ENCODE measurements around the gene PEAK1.

Gene PEAK1

DNA sequence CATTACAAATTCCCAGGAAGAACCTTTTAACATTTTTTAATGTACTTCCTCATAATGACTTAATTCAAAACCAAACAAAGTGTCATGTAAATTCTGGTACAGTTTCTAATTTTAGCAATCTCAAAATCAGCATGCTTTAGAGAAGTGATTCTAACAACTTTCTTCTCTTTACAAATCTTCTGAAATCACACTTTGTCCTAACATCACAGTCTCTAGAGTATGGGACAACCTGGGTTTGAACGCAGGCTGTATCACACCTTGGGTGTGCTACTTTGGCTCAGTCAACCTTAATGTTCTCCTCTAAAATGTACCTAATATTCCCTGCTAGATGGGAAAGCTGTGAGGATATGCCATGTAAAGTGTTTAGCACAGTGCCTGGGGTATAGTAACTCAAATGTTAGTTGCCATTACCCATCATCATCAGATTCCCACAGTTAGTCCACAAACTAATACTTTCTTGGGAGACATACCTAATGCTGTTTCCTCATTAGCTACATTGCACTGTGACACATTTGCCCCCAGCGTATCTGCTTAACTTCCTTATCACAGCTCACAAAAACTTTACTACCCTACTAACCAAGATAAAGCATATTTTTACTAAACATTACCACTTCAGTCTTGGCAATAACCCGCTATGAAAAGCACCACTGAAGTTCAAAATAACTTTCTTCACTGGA lies 352.1 kb downstream of the PEAK1 start:
- Mint-ChIP-seq H3K9me3 (no peaks in the 10 kb centered on the region), H3K36me3 (ENCODE audit: low read depth) (no peaks in the 10 kb centered on the region), H3K27ac (no peak overlapping the region), H3K4me1 (ENCODE audit: low read depth) (peaks cover 19% of the 10 kb centered on the region), H3K4me3 (no peak overlapping the region), H3K27me3 (ENCODE audit: low read depth) (peaks cover 7% of the 10 kb centered on the region)

DNA sequence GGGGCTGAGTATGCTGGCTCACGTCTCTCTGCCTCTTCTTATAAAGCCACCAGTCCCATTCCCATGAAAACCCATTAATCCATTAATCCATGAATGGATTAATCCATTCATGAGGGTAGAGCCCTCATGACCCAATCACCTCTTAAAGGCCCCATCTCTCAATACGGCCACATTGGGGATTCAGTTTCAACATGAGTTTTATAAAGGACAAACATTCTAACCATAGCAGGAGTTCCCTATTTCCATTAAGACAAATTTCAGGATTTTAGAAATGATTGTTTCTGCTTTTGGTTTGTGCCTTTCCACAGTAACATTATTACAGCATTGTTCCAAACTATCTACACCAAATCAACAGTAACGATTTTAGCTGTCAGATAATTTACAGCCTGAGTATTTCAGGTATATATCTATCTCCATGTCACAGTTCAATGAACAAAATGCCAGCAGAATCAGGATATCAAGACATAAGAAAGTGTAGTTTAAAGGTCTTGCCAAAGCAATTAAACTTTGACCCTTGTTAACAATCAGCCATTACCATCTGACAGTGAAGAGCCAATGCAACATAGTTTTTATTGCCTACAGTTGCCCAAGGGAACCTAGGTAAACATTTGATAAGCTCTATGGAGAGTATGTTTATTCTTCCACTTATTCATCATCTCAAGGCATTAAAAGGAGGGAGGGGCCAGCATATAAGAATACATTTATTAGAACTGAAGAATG lies 352.8 kb downstream of the PEAK1 start:
- Mint-ChIP-seq H3K27ac (no peak overlapping the region), H3K9me3 (no peaks in the 10 kb centered on the region), H3K36me3 (ENCODE audit: low read depth) (no peaks in the 10 kb centered on the region), H3K4me1 (ENCODE audit: low read depth) (peaks cover 19% of the 10 kb centered on the region), H3K27me3 (ENCODE audit: low read depth) (peaks cover 7% of the 10 kb centered on the region), H3K4me3 (no peak overlapping the region)

DNA sequence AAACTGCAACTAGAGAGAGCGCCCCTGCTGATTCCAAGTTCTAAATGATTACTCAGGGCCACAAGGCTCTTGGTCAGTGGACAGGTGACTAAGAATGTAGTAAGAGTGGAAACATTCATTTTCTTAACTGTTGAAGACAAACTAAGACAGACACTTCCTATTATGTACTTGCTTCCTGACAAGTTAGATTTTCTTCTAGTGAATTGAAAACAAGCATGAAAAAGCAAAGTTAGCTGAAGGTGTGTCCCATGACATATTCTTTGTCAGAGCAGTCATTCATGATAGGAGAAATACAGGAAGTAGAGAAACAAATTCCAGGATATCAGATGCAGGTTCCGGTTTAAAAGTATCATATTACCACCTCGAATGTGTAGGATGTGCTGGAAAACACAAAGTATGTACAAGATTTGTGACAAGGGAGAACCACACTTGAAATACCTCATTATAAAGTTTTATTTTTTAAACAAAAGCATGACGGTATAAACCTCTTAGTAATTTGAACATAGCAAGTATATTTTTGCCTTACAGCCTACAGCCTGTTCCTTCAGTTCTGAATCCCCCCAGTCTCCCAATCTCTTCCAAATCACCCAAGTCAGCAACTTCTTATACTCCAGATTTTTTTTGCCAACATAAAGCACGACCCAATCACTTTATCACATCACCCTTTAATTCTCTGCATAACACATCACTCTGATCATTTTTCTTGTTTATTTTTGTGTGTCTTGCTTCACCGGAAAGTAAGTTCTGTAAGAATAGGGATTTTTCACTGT lies 355.2 kb downstream of the PEAK1 start:
- no peak overlapping the region for H3K4me3 Mint-ChIP-seq
- no peak overlapping the region for H3K27ac Mint-ChIP-seq
- no peaks in the 10 kb centered on the region for H3K9me3 Mint-ChIP-seq
- peaks cover 4% of the 10 kb centered on the region for H3K27me3 Mint-ChIP-seq (ENCODE audit: low read depth)
- H3K36me3 Mint-ChIP-seq (ENCODE audit: low read depth): no peaks in the 10 kb centered on the region
- H3K4me1 Mint-ChIP-seq (ENCODE audit: low read depth): peaks cover 15% of the 10 kb centered on the region

DNA sequence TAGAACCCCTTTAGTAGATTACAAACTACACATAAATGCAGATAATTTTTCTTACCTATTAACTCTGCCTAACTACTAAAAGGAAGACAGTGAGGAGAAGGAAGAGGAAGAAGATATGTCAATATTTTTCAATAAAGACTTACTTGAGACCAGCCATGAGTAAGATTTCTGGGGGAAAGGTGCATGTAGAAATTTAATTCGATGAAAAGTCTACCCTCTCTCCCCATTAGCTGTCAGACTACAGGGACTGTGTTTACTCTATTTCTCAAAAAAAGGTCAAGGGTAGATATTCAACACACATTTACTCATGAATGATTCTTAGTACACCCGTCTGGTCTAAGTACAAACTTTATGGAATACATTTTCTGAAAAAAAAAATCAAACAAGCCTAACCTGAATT lies 355.8 kb downstream of the PEAK1 start:
- Mint-ChIP-seq H3K4me3 (no peak overlapping the region), H3K36me3 (ENCODE audit: low read depth) (no peaks in the 10 kb centered on the region), H3K27ac (no peak overlapping the region), H3K4me1 (ENCODE audit: low read depth) (peaks cover 15% of the 10 kb centered on the region), H3K27me3 (ENCODE audit: low read depth) (no peaks in the 10 kb centered on the region), H3K9me3 (no peaks in the 10 kb centered on the region)

DNA sequence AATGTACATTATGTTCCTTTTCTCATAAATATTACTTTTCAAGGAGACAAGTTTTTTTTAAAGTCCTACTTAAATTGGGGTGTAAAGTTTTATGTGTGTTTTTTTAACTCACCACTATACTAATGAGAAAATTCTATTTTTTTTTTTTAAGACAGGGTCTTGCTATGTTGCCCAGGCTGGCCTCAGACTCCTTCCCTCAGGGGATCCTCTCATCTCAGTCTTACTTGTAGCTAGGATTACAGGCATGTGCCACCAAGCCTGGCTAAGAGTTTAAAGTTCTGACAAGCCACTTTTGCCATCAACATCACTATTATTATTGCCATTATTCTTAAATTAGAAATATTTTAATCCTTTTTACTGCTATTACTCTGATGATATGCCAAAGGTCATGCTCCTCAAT lies 356.7 kb downstream of the PEAK1 start:
- no peak overlapping the region for H3K27ac Mint-ChIP-seq
- H3K4me1 Mint-ChIP-seq (ENCODE audit: low read depth): peaks cover 15% of the 10 kb centered on the region
- no peaks in the 10 kb centered on the region for H3K9me3 Mint-ChIP-seq
- no peaks in the 10 kb centered on the region for H3K36me3 Mint-ChIP-seq (ENCODE audit: low read depth)
- no peak overlapping the region for H3K4me3 Mint-ChIP-seq
- no peaks in the 10 kb centered on the region for H3K27me3 Mint-ChIP-seq (ENCODE audit: low read depth)

DNA sequence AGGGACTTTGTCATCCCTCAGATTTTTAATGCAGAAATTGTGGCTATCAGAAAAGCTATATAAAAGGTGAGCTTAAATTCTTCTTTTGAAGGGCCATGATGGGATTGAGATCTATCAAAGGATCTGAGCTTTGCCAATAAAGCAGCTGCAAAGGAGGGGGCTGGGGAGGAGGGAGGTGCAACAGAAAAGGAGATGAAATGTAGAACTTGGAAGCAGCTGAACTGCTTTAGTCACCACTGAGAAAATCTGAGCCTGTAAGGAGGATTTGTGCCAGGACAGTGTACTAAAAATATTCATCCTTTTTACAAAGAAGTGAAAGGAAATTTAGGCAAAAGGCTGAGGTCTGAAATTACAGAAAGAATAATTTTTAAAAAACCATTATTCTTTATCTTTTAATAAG lies 359.4 kb downstream of the PEAK1 start:
- no peaks in the 10 kb centered on the region for H3K27me3 Mint-ChIP-seq (ENCODE audit: low read depth)
- H3K4me1 Mint-ChIP-seq (ENCODE audit: low read depth): peaks cover 12% of the 10 kb centered on the region
- H3K27ac Mint-ChIP-seq: no peak overlapping the region
- peaks cover 2% of the 10 kb centered on the region for H3K36me3 Mint-ChIP-seq (ENCODE audit: low read depth)
- no peaks in the 10 kb centered on the region for H3K9me3 Mint-ChIP-seq
- H3K4me3 Mint-ChIP-seq: no peak overlapping the region

DNA sequence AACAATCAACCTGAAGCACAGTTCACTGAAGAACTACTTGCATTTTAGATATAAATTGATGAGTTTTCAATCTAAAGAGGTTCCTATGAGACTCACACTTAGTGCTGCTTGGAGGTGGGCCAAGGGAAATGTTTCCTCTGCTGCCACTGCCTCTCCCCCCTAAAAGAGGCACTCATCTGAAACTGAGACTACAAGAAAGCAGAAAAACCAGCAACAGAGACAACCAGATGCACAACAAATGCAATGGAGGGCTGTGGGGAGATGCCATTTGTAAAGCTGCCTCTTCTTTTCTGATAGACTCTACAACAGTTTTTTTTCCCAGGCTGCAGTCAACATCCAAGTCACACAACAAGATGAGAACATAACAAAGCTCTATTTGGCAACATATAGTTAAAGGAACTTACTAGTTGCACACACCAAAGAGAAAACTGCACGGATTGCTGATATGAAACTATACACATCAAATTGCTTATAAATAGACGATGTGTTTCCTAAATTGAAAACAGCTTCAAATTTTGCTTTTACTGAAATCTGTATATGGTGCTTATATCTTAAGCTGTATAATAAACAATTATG lies 360.0 kb downstream of the PEAK1 start:
- H3K36me3 Mint-ChIP-seq (ENCODE audit: low read depth): peaks cover 2% of the 10 kb centered on the region
- no peak overlapping the region for H3K4me3 Mint-ChIP-seq
- H3K9me3 Mint-ChIP-seq: no peaks in the 10 kb centered on the region
- H3K4me1 Mint-ChIP-seq (ENCODE audit: low read depth): peaks cover 12% of the 10 kb centered on the region
- H3K27ac Mint-ChIP-seq: no peak overlapping the region
- H3K27me3 Mint-ChIP-seq (ENCODE audit: low read depth): no peaks in the 10 kb centered on the region

DNA sequence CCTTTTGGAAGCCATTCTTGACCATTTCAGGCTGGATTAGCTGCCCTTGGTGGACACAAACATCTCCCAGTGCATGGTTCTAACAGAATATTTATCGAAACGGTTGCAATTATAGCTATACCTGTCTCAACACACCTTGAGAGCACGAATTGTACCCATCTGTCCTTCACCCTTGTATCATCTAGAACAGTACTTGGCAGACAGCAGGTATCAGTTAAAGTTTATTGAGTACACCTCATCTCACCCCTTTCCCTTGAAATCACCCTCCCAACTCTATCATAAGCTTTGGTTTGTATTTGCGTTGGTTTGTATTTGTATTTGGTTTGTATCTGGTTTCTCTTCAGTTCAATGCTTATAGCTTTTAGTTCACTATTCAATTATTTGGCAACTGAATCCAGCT lies 361.4 kb downstream of the PEAK1 start:
- no peaks in the 10 kb centered on the region for H3K27me3 Mint-ChIP-seq (ENCODE audit: low read depth)
- H3K4me3 Mint-ChIP-seq: no peak overlapping the region
- no peaks in the 10 kb centered on the region for H3K9me3 Mint-ChIP-seq
- peaks cover 15% of the 10 kb centered on the region for H3K4me1 Mint-ChIP-seq (ENCODE audit: low read depth)
- no peak overlapping the region for H3K27ac Mint-ChIP-seq
- H3K36me3 Mint-ChIP-seq (ENCODE audit: low read depth): peaks cover 7% of the 10 kb centered on the region

DNA sequence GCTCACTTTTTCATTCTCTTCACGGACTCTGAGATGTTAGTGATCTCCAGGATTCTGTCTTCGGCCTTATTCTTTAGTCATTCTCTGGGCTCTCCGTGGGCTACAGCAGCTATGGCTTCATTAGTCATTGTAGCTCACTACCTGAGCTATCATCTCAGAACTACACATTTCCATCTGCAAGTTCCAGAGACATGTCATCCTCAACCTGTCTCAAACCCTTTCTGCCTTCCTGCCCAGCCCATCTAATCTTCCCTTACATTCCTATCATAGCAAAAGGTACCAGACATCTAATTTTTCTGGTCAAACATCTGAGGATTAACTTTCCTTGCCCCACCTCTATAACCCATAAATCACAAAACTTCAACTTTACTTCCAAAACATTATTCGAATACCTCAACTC lies 362.2 kb downstream of the PEAK1 start:
- Mint-ChIP-seq H3K36me3 (ENCODE audit: low read depth) (peaks cover 7% of the 10 kb centered on the region), H3K27me3 (ENCODE audit: low read depth) (no peaks in the 10 kb centered on the region), H3K9me3 (no peaks in the 10 kb centered on the region), H3K4me1 (ENCODE audit: low read depth) (peaks cover 15% of the 10 kb centered on the region), H3K4me3 (no peak overlapping the region), H3K27ac (no peak overlapping the region)

DNA sequence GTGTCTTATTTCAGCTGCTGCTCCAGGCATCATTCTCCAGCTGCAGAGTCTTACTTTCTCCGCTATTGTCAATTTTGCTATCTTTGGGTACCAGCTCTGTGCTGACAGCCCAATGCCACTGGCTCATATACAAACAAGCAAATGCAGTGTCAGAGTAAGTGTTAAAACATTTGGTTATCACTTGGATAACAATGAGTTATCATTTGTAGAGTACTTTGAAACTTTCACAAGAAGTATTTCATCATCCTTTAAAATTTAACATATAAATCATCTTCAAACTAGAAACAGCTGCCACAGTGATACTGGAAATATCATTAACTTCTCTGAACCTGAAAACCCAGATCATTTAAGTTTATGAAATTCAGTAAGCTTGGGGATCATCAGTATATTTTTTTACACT lies 362.8 kb downstream of the PEAK1 start:
- Mint-ChIP-seq H3K4me3 (no peak overlapping the region), H3K27ac (no peak overlapping the region), H3K4me1 (ENCODE audit: low read depth) (peaks cover 15% of the 10 kb centered on the region), H3K36me3 (ENCODE audit: low read depth) (peaks cover 8% of the 10 kb centered on the region), H3K9me3 (no peaks in the 10 kb centered on the region), H3K27me3 (ENCODE audit: low read depth) (no peaks in the 10 kb centered on the region)

DNA sequence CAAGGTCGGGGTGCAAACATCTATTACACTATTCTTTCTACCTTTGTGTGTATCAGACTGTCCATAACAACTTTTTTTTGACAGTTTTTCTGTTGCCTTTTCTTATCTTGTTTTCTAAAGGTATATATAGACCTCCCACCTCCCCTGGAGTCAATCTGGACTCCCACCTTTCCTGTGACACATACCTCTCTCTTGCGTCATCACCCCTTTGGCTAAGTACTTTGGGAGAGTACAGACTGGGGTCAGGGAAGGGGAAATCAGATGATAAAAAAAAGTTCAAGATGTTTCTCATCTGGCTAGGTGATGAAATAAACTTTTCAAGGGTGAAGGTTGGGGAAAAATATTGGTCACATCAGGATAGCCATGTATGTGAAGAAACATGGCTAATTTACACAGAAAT lies 366.2 kb downstream of the PEAK1 start:
- no peaks in the 10 kb centered on the region for H3K27me3 Mint-ChIP-seq (ENCODE audit: low read depth)
- H3K4me1 Mint-ChIP-seq (ENCODE audit: low read depth): peaks cover 6% of the 10 kb centered on the region
- H3K27ac Mint-ChIP-seq: no peak overlapping the region
- peaks cover 20% of the 10 kb centered on the region for H3K36me3 Mint-ChIP-seq (ENCODE audit: low read depth)
- no peaks in the 10 kb centered on the region for H3K9me3 Mint-ChIP-seq
- no peak overlapping the region for H3K4me3 Mint-ChIP-seq

DNA sequence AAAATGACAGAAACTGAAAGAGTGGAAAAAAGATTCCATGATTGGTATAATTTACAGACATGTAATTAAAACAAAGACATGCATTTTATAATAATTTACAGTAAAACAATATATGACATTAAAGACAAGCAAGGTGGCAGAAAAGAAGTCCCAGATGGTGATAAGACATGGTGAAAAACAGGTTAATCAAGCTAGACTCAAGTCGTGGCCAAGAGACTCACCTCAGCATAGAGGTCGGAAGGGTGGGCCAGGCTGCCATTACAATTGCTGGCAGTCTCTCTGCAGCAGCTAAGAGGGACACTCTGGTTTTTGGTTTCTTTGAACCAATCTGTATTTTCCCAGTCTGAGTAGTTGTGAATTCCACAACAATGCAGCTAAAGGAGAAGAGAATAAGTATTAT lies 367.3 kb downstream of the PEAK1 start:
- H3K36me3 Mint-ChIP-seq (ENCODE audit: low read depth): peaks cover 23% of the 10 kb centered on the region
- peaks cover 4% of the 10 kb centered on the region for H3K4me1 Mint-ChIP-seq (ENCODE audit: low read depth)
- H3K9me3 Mint-ChIP-seq: no peaks in the 10 kb centered on the region
- H3K4me3 Mint-ChIP-seq: no peak overlapping the region
- no peaks in the 10 kb centered on the region for H3K27me3 Mint-ChIP-seq (ENCODE audit: low read depth)
- H3K27ac Mint-ChIP-seq: no peak overlapping the region
